ENCODE results near the gene PARD3. TPM values are rescaled to one million over a fixed set of nuclear protein-coding genes. Genes with fewer than 3 reads are reported as not detected.

The PARD3 gene
- polyA plus RNA-seq, 1 donor from 2014 or later = 12.4 TPM

DNA sequence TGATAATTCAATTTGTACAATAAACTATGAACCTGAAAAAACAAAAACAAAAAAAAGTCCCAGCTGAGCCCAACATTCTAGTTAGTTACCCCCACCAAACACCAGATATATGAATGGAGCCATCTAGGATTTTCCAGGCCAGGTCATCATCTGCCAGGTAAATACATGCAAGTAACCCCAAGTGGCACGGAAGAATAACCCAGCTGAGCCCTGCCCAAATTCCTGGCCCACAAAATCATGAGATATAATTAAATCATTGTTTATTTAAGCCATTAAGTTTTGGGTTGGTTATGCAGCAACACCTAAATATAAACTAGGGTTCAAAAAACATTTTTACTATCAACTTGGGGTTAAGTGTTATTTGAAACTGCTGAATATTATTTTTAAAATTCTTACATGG is 19.0 kb downstream of the PARD3 start:
- Histone ChIP-seq H3K27me3 (ENCODE audit: insufficient read depth, low read depth, low read length) (no peaks in the 10 kb centered on the region), H2AFZ (ENCODE audit: low read depth, low read length) (no peak overlapping the region), H3K4me2 (ENCODE audit: low read length) (no peak overlapping the region), H3K9me2 (ENCODE audit: insufficient read depth, low read length) (no peaks in the 10 kb centered on the region), H3F3A (ENCODE audit: insufficient read depth, low read length, poor library complexity, severe bottlenecking) (no peaks in the 10 kb centered on the region), H3K79me2 (replicated peaks; ENCODE audit: insufficient read depth, low read length) (peaks cover 30% of the 10 kb centered on the region), H3K27ac (ENCODE audit: low read length) (no peak overlapping the region), H3K9me3 (ENCODE audit: low read length) (no peaks in the 10 kb centered on the region), H4K20me1 (ENCODE audit: insufficient read depth) (no peaks in the 10 kb centered on the region), H3K4me3 (ENCODE audit: low read length) (no peak overlapping the region), H3K36me3 (ENCODE audit: insufficient read depth, low read length) (no peaks in the 10 kb centered on the region), H3K9ac (ENCODE audit: low read length) (no peak overlapping the region)
- TF ChIP-seq EZH2 (IDR thresholded peaks at IDR 0.05; ENCODE audit: borderline replicate concordance, insufficient read depth, low read length, poor library complexity, severe bottlenecking) (no peak), MXI1 (conservative IDR thresholded peaks at IDR 0.05; ENCODE audit: poor library complexity, severe bottlenecking) (no peak), POLR2AphosphoS5 (IDR thresholded peaks at IDR 0.05) (no peak), RAD21 (conservative IDR thresholded peaks at IDR 0.05) (no peak), EP300 (conservative IDR thresholded peaks at IDR 0.05; ENCODE audit: poor library complexity, severe bottlenecking) (no peak), SMC3 (conservative IDR thresholded peaks at IDR 0.05; ENCODE audit: poor library complexity) (no peak)
- TF ChIP-seq, protein P1, sequence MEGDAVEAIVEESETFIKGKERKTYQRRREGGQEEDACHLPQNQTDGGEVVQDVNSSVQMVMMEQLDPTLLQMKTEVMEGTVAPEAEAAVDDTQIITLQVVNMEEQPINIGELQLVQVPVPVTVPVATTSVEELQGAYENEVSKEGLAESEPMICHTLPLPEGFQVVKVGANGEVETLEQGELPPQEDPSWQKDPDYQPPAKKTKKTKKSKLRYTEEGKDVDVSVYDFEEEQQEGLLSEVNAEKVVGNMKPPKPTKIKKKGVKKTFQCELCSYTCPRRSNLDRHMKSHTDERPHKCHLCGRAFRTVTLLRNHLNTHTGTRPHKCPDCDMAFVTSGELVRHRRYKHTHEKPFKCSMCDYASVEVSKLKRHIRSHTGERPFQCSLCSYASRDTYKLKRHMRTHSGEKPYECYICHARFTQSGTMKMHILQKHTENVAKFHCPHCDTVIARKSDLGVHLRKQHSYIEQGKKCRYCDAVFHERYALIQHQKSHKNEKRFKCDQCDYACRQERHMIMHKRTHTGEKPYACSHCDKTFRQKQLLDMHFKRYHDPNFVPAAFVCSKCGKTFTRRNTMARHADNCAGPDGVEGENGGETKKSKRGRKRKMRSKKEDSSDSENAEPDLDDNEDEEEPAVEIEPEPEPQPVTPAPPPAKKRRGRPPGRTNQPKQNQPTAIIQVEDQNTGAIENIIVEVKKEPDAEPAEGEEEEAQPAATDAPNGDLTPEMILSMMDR (IDR thresholded peaks at IDR 0.05; ENCODE audit: poor library complexity, severe bottlenecking) = no peak

DNA sequence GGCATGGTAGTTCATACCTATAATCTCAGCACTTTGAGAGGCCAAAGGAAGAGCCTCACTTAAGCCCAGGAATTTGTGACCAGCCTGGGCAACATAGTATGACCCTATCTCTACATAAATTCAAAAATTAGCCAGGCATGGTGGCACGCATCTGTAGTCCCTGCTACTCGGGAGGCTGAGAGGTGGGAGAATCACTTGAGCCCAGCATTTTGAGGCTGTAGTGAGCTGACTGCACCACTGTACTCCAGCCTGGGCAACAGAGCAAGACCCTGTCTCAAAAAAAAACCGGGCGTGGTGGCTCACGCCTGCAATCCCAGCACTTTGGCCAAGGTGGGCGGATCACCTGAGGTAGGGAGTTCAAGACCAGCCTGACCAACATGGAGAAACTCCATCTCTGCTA is 19.8 kb downstream of the PARD3 start:
- Histone ChIP-seq H3K9me3 (ENCODE audit: low read length) (no peaks in the 10 kb centered on the region), H3K27ac (ENCODE audit: low read length) (no peak overlapping the region), H3K9ac (ENCODE audit: low read length) (no peak overlapping the region), H3K4me2 (ENCODE audit: low read length) (no peak overlapping the region), H3K27me3 (ENCODE audit: insufficient read depth, low read depth, low read length) (no peaks in the 10 kb centered on the region), H3K4me3 (ENCODE audit: low read length) (no peak overlapping the region), H3K9me2 (ENCODE audit: insufficient read depth, low read length) (no peaks in the 10 kb centered on the region), H3K36me3 (ENCODE audit: insufficient read depth, low read length) (no peaks in the 10 kb centered on the region), H4K20me1 (ENCODE audit: insufficient read depth) (no peaks in the 10 kb centered on the region), H3K79me2 (replicated peaks; ENCODE audit: insufficient read depth, low read length) (peaks cover 30% of the 10 kb centered on the region), H2AFZ (ENCODE audit: low read depth, low read length) (no peak overlapping the region), H3F3A (ENCODE audit: insufficient read depth, low read length, poor library complexity, severe bottlenecking) (no peaks in the 10 kb centered on the region)
- TF ChIP-seq SMC3 (conservative IDR thresholded peaks at IDR 0.05; ENCODE audit: poor library complexity) = no peak
- TF ChIP-seq RAD21 (conservative IDR thresholded peaks at IDR 0.05) = no peak
- no peak for TF ChIP-seq TAF1 (IDR thresholded peaks at IDR 0.05; ENCODE audit: low read depth)
- TF ChIP-seq POLR2AphosphoS5 (IDR thresholded peaks at IDR 0.05) = no peak
- no peak for TF ChIP-seq EP300 (conservative IDR thresholded peaks at IDR 0.05; ENCODE audit: poor library complexity, severe bottlenecking)
- no peak for TF ChIP-seq EZH2 (IDR thresholded peaks at IDR 0.05; ENCODE audit: borderline replicate concordance, insufficient read depth, low read length, poor library complexity, severe bottlenecking)
- TF ChIP-seq, protein P1 (IDR thresholded peaks at IDR 0.05; ENCODE audit: poor library complexity, severe bottlenecking) = no peak
- TF ChIP-seq, protein P2, sequence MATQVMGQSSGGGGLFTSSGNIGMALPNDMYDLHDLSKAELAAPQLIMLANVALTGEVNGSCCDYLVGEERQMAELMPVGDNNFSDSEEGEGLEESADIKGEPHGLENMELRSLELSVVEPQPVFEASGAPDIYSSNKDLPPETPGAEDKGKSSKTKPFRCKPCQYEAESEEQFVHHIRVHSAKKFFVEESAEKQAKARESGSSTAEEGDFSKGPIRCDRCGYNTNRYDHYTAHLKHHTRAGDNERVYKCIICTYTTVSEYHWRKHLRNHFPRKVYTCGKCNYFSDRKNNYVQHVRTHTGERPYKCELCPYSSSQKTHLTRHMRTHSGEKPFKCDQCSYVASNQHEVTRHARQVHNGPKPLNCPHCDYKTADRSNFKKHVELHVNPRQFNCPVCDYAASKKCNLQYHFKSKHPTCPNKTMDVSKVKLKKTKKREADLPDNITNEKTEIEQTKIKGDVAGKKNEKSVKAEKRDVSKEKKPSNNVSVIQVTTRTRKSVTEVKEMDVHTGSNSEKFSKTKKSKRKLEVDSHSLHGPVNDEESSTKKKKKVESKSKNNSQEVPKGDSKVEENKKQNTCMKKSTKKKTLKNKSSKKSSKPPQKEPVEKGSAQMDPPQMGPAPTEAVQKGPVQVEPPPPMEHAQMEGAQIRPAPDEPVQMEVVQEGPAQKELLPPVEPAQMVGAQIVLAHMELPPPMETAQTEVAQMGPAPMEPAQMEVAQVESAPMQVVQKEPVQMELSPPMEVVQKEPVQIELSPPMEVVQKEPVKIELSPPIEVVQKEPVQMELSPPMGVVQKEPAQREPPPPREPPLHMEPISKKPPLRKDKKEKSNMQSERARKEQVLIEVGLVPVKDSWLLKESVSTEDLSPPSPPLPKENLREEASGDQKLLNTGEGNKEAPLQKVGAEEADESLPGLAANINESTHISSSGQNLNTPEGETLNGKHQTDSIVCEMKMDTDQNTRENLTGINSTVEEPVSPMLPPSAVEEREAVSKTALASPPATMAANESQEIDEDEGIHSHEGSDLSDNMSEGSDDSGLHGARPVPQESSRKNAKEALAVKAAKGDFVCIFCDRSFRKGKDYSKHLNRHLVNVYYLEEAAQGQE (IDR thresholded peaks at IDR 0.05; ENCODE audit: borderline replicate concordance) = no peak
- no peak for TF ChIP-seq MXI1 (conservative IDR thresholded peaks at IDR 0.05; ENCODE audit: poor library complexity, severe bottlenecking)
